Duodenal mucosa (tissue), 2 donors: Measurements from ENCODE around the gene PARD6B.
"Not testable (repeated sequence)": the region's sequence is repeated elsewhere in the genome, so short reads cannot be mapped to it uniquely, and the experiment has no call there.

Source experiments
- H3K27ac ChIP-seq: one replicate; pipeline ENCODE4 v1.7.0; 2013; ENCODE audit warnings: low read depth, low read length
- H3K27me3 ChIP-seq, 2 donors: one replicate each; pipeline ENCODE4 v1.7.0; 2013; ENCODE audit warnings: low read length in 2 of 2, control low read depth in 1 of 2; ENCODE audit not compliant: insufficient read depth in 2 of 2, control insufficient read depth in 1 of 2
- H3K36me3 ChIP-seq, 2 donors: one replicate each; pipeline ENCODE4 v1.7.0; 2013; ENCODE audit warnings: low read length in 2 of 2, control low read depth in 1 of 2; ENCODE audit not compliant: insufficient read depth in 2 of 2, control insufficient read depth in 1 of 2
- H3K4me1 ChIP-seq, 2 donors: one replicate each; pipeline ENCODE4 v1.7.0; 2013; ENCODE audit warnings: low read length in 2 of 2, control low read depth in 1 of 2; ENCODE audit not compliant: insufficient read depth in 2 of 2, control insufficient read depth in 1 of 2
- H3K4me3 ChIP-seq, 2 donors: one replicate each; pipeline ENCODE4 v1.7.0; 2013; ENCODE audit warnings: low read length in 2 of 2, low read depth in 1 of 2
- H3K9ac ChIP-seq, 2 donors: one replicate each; pipeline ENCODE4 v1.7.0; 2013; ENCODE audit warnings: low read length in 2 of 2, low read depth in 1 of 2
- H3K9me3 ChIP-seq, 2 donors: one replicate each; pipeline ENCODE4 v1.7.0; 2013; ENCODE audit warnings: low read length in 2 of 2, control low read depth in 1 of 2; ENCODE audit not compliant: control insufficient read depth in 1 of 2

PARD6B gene

GRCh38 chr20:50789968-50790650 is 58.7 kb downstream of the PARD6B start:
- Histone ChIP-seq H3K27me3 (no peaks in the 10 kb centered on the region), H3K4me3 (no peak overlapping the region), H3K36me3 (no peaks in the 10 kb centered on the region), H3K4me1 (peaks cover 19 to 20% of the 10 kb centered on the region in 2 donors), H3K27ac (peak overlapping the region; percentile 58), H3K9me3 (no peaks in the 10 kb centered on the region), H3K9ac (peak overlapping the region; percentile 45 to 54)

GRCh38 chr20:50790651-50791277 is 59.4 kb downstream of the PARD6B start:
- peak overlapping the region; percentile 45 to 54 for H3K9ac ChIP-seq
- peak overlapping the region; percentile 58 for H3K27ac ChIP-seq
- H3K27me3 ChIP-seq, result no peaks in the 10 kb centered on the region
- peak overlapping the region; percentile 38 to 42 for H3K4me3 ChIP-seq
- no peaks in the 10 kb centered on the region for H3K9me3 ChIP-seq
- H3K4me1 ChIP-seq, result peaks cover 19 to 20% of the 10 kb centered on the region in 2 donors
- no peaks in the 10 kb centered on the region for H3K36me3 ChIP-seq

- Histone ChIP-seq H3K36me3 (no peaks in the 10 kb centered on the region), H3K27me3 (no peaks in the 10 kb centered on the region), H3K9me3 (no peaks in the 10 kb centered on the region), H3K27ac (no peak overlapping the region), H3K4me3 (no peak overlapping the region), H3K4me1 (peaks cover 19 to 20% of the 10 kb centered on the region in 2 donors), H3K9ac (no peak overlapping the region)
Measured at GRCh38 chr20:50792708-50793574, 61.6 kb downstream of the PARD6B start.

GRCh38 chr20:50793575-50794016 is 62.2 kb downstream of the PARD6B start:
- not testable (repeated sequence) for H3K27ac ChIP-seq

GRCh38 chr20:50794181-50794845 is 62.9 kb downstream of the PARD6B start:
- Histone ChIP-seq H3K4me1 (peaks cover 11 to 20% of the 10 kb centered on the region in 2 donors), H3K27ac (no peak overlapping the region), H3K9me3 (no peaks in the 10 kb centered on the region), H3K4me3 (peak overlapping the region; percentile 24 to 61), H3K27me3 (no peaks in the 10 kb centered on the region), H3K36me3 (no peaks in the 10 kb centered on the region), H3K9ac (peak overlapping the region in 1 of 2 donors; percentile 32)

More at GRCh38 chr20:50793575-50794016, 62.2 kb downstream of the PARD6B start:
- H3K4me1 ChIP-seq, result peaks cover 14 to 20% of the 10 kb centered on the region in 2 donors
- not testable (repeated sequence) for H3K27me3 ChIP-seq, H3K9me3 ChIP-seq, H3K36me3 ChIP-seq, H3K4me3 ChIP-seq, H3K9ac ChIP-seq

GRCh38 chr20:50794846-50795634 is 63.7 kb downstream of the PARD6B start, which contains the start of gene BCAS4:
TSS of gene BCAS4 (plus strand) at chr20:50795061. CDS start at chr20:50795084, 23 bp downstream.
- Histone ChIP-seq H3K4me1 (peaks cover 10 to 19% of the 10 kb centered on the region in 2 donors), H3K36me3 (no peaks in the 10 kb centered on the region), H3K27ac (no peak within 1 kb of the TSS), H3K9ac (peak within 1 kb of the TSS; percentile 48 to 57), H3K9me3 (no peaks in the 10 kb centered on the region), H3K4me3 (peak within 1 kb of the TSS; percentile 73 to 75), H3K27me3 (no peaks in the 10 kb centered on the region)

- no peak overlapping the region for H3K27ac ChIP-seq
- no peaks in the 10 kb centered on the region for H3K27me3 ChIP-seq
- no peaks in the 10 kb centered on the region for H3K36me3 ChIP-seq
- H3K4me1 ChIP-seq, result peaks cover 0 to 7% of the 10 kb centered on the region in 2 donors
- no peak overlapping the region for H3K4me3 ChIP-seq
- H3K9ac ChIP-seq, result no peak overlapping the region
- no peaks in the 10 kb centered on the region for H3K9me3 ChIP-seq
Measured at GRCh38 chr20:50797142-50797541, 65.8 kb downstream of the PARD6B start.

GRCh38 chr20:50798650-50799049 is 67.3 kb downstream of the PARD6B start:
- no peaks in the 10 kb centered on the region for H3K27me3 ChIP-seq
- H3K9me3 ChIP-seq, result no peaks in the 10 kb centered on the region
- peaks cover 0 to 7% of the 10 kb centered on the region in 2 donors for H3K4me1 ChIP-seq
- H3K27ac ChIP-seq, result no peak overlapping the region
- no peak overlapping the region for H3K9ac ChIP-seq
- H3K36me3 ChIP-seq, result no peaks in the 10 kb centered on the region
- H3K4me3 ChIP-seq, result no peak overlapping the region

GRCh38 chr20:50799176-50799889 is 68.0 kb downstream of the PARD6B start:
- Histone ChIP-seq H3K9me3 (no peaks in the 10 kb centered on the region), H3K9ac (no peak overlapping the region), H3K27ac (no peak overlapping the region), H3K4me1 (peaks cover 0 to 2% of the 10 kb centered on the region in 2 donors), H3K4me3 (no peak overlapping the region), H3K36me3 (no peaks in the 10 kb centered on the region), H3K27me3 (no peaks in the 10 kb centered on the region)
